Measurements from ENCODE around the gene SMOC2. TPM values are rescaled to one million over a fixed set of nuclear protein-coding genes. Genes with fewer than 3 reads are reported as not detected.

The SMOC2 gene
- polyA plus RNA-seq, 1 of the 3 experiments (the other 2 are of a cell fraction) = not detected

GRCh38 chr6:168582571-168582981 is 141.6 kb downstream of the SMOC2 start:
- no peaks in the 10 kb centered on the region for H4K20me1 ChIP-seq (ENCODE audit: insufficient read depth)
- ChIA-PET CTCF (interaction anchor here (0.8 kb wide), 1 partner anchor 131 kb away, joined by 3 read pairs; no protein-coding TSS in a partner anchor), POLR2A (no interaction called here)
- H3K9me3 ChIP-seq = no peaks in the 10 kb centered on the region
- H3F3A ChIP-seq (replicated peaks; ENCODE audit: insufficient read depth) = no peaks in the 10 kb centered on the region
- peaks cover 0 to 2% of the 10 kb centered on the region in 2 experiments; a peak in 1 of 4 replicates for H3K4me1 ChIP-seq (ENCODE audit: control insufficient read depth in 1 of 2, insufficient read depth in 2 of 2, low read depth in 1 of 2, low read length in 1 of 2)
- H3K4me3 ChIP-seq (ENCODE audit: low read depth in 2 of 2, low read length in 1 of 2) = no peak overlapping the region
- H3K36me3 ChIP-seq (replicated peaks in 1 of 2; ENCODE audit: control insufficient read depth in 1 of 2, insufficient read depth in 2 of 2, low read length in 1 of 2) = no peaks in the 10 kb centered on the region
- H3K27ac ChIP-seq (ENCODE audit: low read depth in 2 of 2, low read length in 1 of 2) = no peak overlapping the region
- no peak for TF ChIP-seq TCF12 (IDR thresholded peaks at IDR 0.05)
- TF ChIP-seq CTCF (IDR thresholded peaks at IDR 0.05) = no peak
- no peak for TF ChIP-seq FOXJ3 (CRISPR knock-in tag; IDR thresholded peaks at IDR 0.05)
- TF ChIP-seq GABPA (IDR thresholded peaks at IDR 0.05; ENCODE audit: low read depth) = no peak
- no peak for TF ChIP-seq JUND (IDR thresholded peaks at IDR 0.05)
- no peak overlapping the region for H3K4me2 ChIP-seq
- no peak for DNase-seq
- H2AFZ ChIP-seq (ENCODE audit: low read depth) = no peak overlapping the region
- H3K27me3 ChIP-seq (ENCODE audit: insufficient read depth) = no peaks in the 10 kb centered on the region
- no peaks in the 10 kb centered on the region for H3K9me2 ChIP-seq
- H3K9ac ChIP-seq = no peak overlapping the region
- no peaks in the 10 kb centered on the region for H3K79me2 ChIP-seq (ENCODE audit: insufficient read depth)
- WGBS (ENCODE audit: low lambda C conversion rate) = 46% methylated on average over 20 of the region's 21 CpGs

GRCh38 chr6:168583126-168583525 is 142.1 kb downstream of the SMOC2 start:
- Histone ChIP-seq H2AFZ (ENCODE audit: low read depth) (no peak overlapping the region), H3K9ac (no peak overlapping the region), H3K4me1 (ENCODE audit: control insufficient read depth in 1 of 2, insufficient read depth in 2 of 2, low read depth in 1 of 2, low read length in 1 of 2) (peaks cover 0 to 2% of the 10 kb centered on the region in 2 experiments; a peak in 1 of 4 replicates), H3K27ac (ENCODE audit: low read depth in 2 of 2, low read length in 1 of 2) (no peak overlapping the region), H3K9me3 (no peaks in the 10 kb centered on the region), H3K79me2 (ENCODE audit: insufficient read depth) (no peaks in the 10 kb centered on the region), H3K27me3 (ENCODE audit: insufficient read depth) (no peaks in the 10 kb centered on the region), H3K9me2 (no peaks in the 10 kb centered on the region), H3F3A (replicated peaks; ENCODE audit: insufficient read depth) (no peaks in the 10 kb centered on the region), H3K36me3 (replicated peaks in 1 of 2; ENCODE audit: control insufficient read depth in 1 of 2, insufficient read depth in 2 of 2, low read length in 1 of 2) (no peaks in the 10 kb centered on the region), H3K4me3 (ENCODE audit: low read depth in 2 of 2, low read length in 1 of 2) (no peak overlapping the region), H3K4me2 (no peak overlapping the region), H4K20me1 (ENCODE audit: insufficient read depth) (no peaks in the 10 kb centered on the region)
- ChIA-PET CTCF (no interaction called here), POLR2A (no interaction called here)
- TF ChIP-seq FOSL2 (IDR thresholded peaks at IDR 0.05; ENCODE audit: borderline replicate concordance, low read depth) (no peak), TAF1 (IDR thresholded peaks at IDR 0.05; ENCODE audit: borderline replicate concordance, low read depth, low read length) (no peak), MXI1 (IDR thresholded peaks at IDR 0.05; ENCODE audit: low read depth, low read length) (no peak), USF2 (IDR thresholded peaks at IDR 0.05; ENCODE audit: borderline replicate concordance, low read depth, low read length) (no peak), RAD21 (IDR thresholded peaks at IDR 0.05; ENCODE audit: low read length) (no peak), FOXJ3 (CRISPR knock-in tag; IDR thresholded peaks at IDR 0.05) (no peak), EZH2phosphoT487 (IDR thresholded peaks at IDR 0.05; ENCODE audit: borderline replicate concordance, low read depth) (no peak), REST (IDR thresholded peaks at IDR 0.05; ENCODE audit: low read depth, low read length) (no peak), GABPA (IDR thresholded peaks at IDR 0.05; ENCODE audit: low read depth) (no peak), TEAD4 (IDR thresholded peaks at IDR 0.05; ENCODE audit: borderline replicate concordance, insufficient read depth) (no peak), RCOR1 (IDR thresholded peaks at IDR 0.05; ENCODE audit: low read length) (no peak)
- no peak for DNase-seq
- WGBS (ENCODE audit: low lambda C conversion rate) = 41% methylated on average over 6 of the region's 6 CpGs
